Measurements from ENCODE around the gene CROCC.

Gene CROCC

GRCh38 chr1:16969057-16969611 is 47.4 kb downstream of the CROCC start:
- no peak for DNase-seq (ENCODE audit: low spot score)

- no peak for DNase-seq (ENCODE audit: low spot score)
These were observed 47.9 kb downstream of the CROCC start for GRCh38 chr1:16969651-16970050.

GRCh38 chr1:16970132-16970910 is 48.6 kb downstream of the CROCC start:
- no peak for DNase-seq (ENCODE audit: low spot score)

GRCh38 chr1:16971341-16972188 is 49.8 kb downstream of the CROCC start:
- no peak for DNase-seq (ENCODE audit: low spot score)

- DNase-seq (ENCODE audit: low spot score): no peak
These were observed 50.6 kb downstream of the CROCC start for GRCh38 chr1:16972189-16972895.

GRCh38 chr1:16973215-16973614 is 51.5 kb downstream of the CROCC start:
- no peak for DNase-seq (ENCODE audit: low spot score)

- DNase-seq (ENCODE audit: low spot score): no peak
These were observed 53.5 kb downstream of the CROCC start for GRCh38 chr1:16975211-16975610.

GRCh38 chr1:16975838-16976237 is 54.1 kb downstream of the CROCC start:
- no peak for DNase-seq (ENCODE audit: low spot score)

GRCh38 chr1:16976966-16977365 is 55.2 kb downstream of the CROCC start:
- DNase-seq (ENCODE audit: low spot score): no peak

- no peak for DNase-seq (ENCODE audit: low spot score)
These were observed 55.6 kb downstream of the CROCC start for GRCh38 chr1:16977377-16977776.

- DNase-seq (ENCODE audit: low spot score): no peak
These were observed 56.4 kb downstream of the CROCC start for GRCh38 chr1:16978139-16978538.

GRCh38 chr1:16978567-16979474 is 57.1 kb downstream of the CROCC start:
- DNase-seq (ENCODE audit: low spot score): no peak

GRCh38 chr1:16979475-16980327 is 58.0 kb downstream of the CROCC start:
- DNase-seq (ENCODE audit: low spot score): no peak

- DNase-seq (ENCODE audit: low spot score): no peak
These were observed 58.9 kb downstream of the CROCC start, which contains the start of gene MFAP2 for GRCh38 chr1:16980473-16981268. Gene MFAP2, minus strand, starts transcription at chr1:16980620. Its CDS starts 2,347 bp downstream, at chr1:16978273.

GRCh38 chr1:16981269-16981849 is 59.6 kb downstream of the CROCC start:
- no peak for DNase-seq (ENCODE audit: low spot score)

GRCh38 chr1:16982902-16983301 is 61.2 kb downstream of the CROCC start:
- DNase-seq (ENCODE audit: low spot score): no peak

GRCh38 chr1:16983649-16984048 is 61.9 kb downstream of the CROCC start:
- no peak for DNase-seq (ENCODE audit: low spot score)

- DNase-seq (ENCODE audit: low spot score): no peak
These were observed 63.0 kb downstream of the CROCC start for GRCh38 chr1:16984717-16985116.

- DNase-seq (ENCODE audit: low spot score): no peak
These were observed 64.4 kb downstream of the CROCC start for GRCh38 chr1:16986113-16986512.

Measured in LoVo (cell line).